ENCODE measurements around the gene RECK.

GRCh38 chr9:36136894-36137391 lies 100.2 kb downstream of the RECK start:
- TF ChIP-seq CTCF (conservative IDR thresholded peaks at IDR 0.05 in 1 of 2, IDR thresholded peaks at IDR 0.05 in 1 of 2; ENCODE audit: low read depth in 1 of 2, low read length in 2 of 2) = no peak
- TF ChIP-seq EZH2 (IDR thresholded peaks at IDR 0.05; ENCODE audit: low read length, missing control alignments) = no peak
